ENCODE results near the gene PTPRN2. TPM values are rescaled to one million over a fixed set of nuclear protein-coding genes. Genes with fewer than 3 reads are reported as not detected.

The PTPRN2 gene
- total and polyA plus RNA-seq, 2 of the 13 experiments (the other 11 are each of a cell fraction or from before 2014, with no cell fraction given) = 2.5 to 24.2 TPM

DNA sequence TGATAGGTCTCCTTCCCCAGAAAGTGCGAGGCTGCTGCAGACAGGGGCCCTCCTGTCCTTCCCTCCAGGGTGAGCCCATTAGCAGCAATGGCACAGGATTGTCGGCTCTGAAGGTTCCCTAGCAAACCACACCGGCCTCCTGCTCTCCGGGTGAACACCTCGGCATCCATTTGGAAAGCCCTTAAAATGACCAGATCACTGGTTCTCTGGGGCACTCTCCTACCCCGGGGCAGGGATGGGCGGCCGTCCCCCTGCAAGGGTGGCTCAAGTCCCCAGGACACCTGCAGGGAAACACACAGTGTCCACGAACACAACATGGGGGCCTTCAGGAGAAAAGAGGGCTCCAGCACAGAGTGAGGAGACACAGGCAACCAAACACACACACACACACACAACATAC, 459.1 kb downstream of the PTPRN2 start (continued):
- TF ChIP-seq, protein P1, sequence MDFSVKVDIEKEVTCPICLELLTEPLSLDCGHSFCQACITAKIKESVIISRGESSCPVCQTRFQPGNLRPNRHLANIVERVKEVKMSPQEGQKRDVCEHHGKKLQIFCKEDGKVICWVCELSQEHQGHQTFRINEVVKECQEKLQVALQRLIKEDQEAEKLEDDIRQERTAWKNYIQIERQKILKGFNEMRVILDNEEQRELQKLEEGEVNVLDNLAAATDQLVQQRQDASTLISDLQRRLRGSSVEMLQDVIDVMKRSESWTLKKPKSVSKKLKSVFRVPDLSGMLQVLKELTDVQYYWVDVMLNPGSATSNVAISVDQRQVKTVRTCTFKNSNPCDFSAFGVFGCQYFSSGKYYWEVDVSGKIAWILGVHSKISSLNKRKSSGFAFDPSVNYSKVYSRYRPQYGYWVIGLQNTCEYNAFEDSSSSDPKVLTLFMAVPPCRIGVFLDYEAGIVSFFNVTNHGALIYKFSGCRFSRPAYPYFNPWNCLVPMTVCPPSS (IDR thresholded peaks at IDR 0.05) = no peak

- Histone ChIP-seq H3K27me3 (ENCODE audit: control insufficient read depth in 1 of 2, insufficient read depth in 2 of 2, low read length in 2 of 2) (no peaks in the 10 kb centered on the region), H3K9me3 (ENCODE audit: low read length) (no peaks in the 10 kb centered on the region), H3K4me1 (ENCODE audit: insufficient read depth, low read length) (no peaks in the 10 kb centered on the region), H3K79me2 (ENCODE audit: insufficient read depth, low read length) (no peaks in the 10 kb centered on the region), H3K27ac (ENCODE audit: extremely low read length, insufficient read depth, low read length) (no peak overlapping the region), H2AFZ (ENCODE audit: low read length) (no peak overlapping the region), H3K9ac (ENCODE audit: insufficient read depth, low read depth, low read length) (no peak overlapping the region), H3K36me3 (replicated peaks in 1 of 2; ENCODE audit: control insufficient read depth in 1 of 2, insufficient read depth in 2 of 2, low read length in 2 of 2) (no peaks in the 10 kb centered on the region; a peak in 1 of 5 replicates), H4K20me1 (ENCODE audit: insufficient read depth, low read length) (no peaks in the 10 kb centered on the region), H3K4me2 (ENCODE audit: low read depth, low read length) (no peak overlapping the region), H3K4me3 (replicated peaks in 1 of 3; ENCODE audit: insufficient read depth in 1 of 3, low read depth in 2 of 3, low read length in 3 of 3) (no peak overlapping the region)
- intact Hi-C loops (cut with micrococcal nuclease; ENCODE audit: unreplicated experiment) (no loop called here), in situ Hi-C loops (cut with HindIII; ENCODE audit: extremely low pct_ligation_motif_present, low pct_unique_long_range_greater_than_20kb) (no loop called here)
- ChIA-PET CTCF (ENCODE audit: low intra/inter-chr PET ratio, low total read pairs) (no interaction called here), POLR2A (no interaction called here)
- no TSS peak for BruUV-seq (replicated peaks)
- ATAC-seq (no peak), DNase-seq (ENCODE audit: low spot score) (no peak), FAIRE-seq (no peak)
- WGBS (ENCODE audit: low lambda C conversion rate) = 91% methylated on average over 14 of the region's 15 CpGs
- TF ChIP-seq ZNF143 (CRISPR knock-in tag; IDR thresholded peaks at IDR 0.05) (no peak), ZNF430 (CRISPR knock-in tag; IDR thresholded peaks at IDR 0.05) (no peak), PCBP2 (optimal IDR thresholded peaks at IDR 0.05; ENCODE audit: low read depth, low read length, poor library complexity, severe bottlenecking) (no peak), IRF9 (CRISPR knock-in tag; IDR thresholded peaks at IDR 0.05; ENCODE audit: borderline replicate concordance) (no peak), ZMYM3 (CRISPR knock-in tag; IDR thresholded peaks at IDR 0.05) (no peak), GLI4 (CRISPR knock-in tag; IDR thresholded peaks at IDR 0.05; ENCODE audit: borderline replicate concordance) (no peak), FUBP1 (CRISPR knock-in tag; IDR thresholded peaks at IDR 0.05; ENCODE audit: borderline replicate concordance) (no peak), PBX3 (CRISPR knock-in tag; IDR thresholded peaks at IDR 0.05; ENCODE audit: borderline replicate concordance) (no peak), ZNF550 (CRISPR knock-in tag; IDR thresholded peaks at IDR 0.05; ENCODE audit: borderline replicate concordance) (no peak), ZNF557 (CRISPR knock-in tag; IDR thresholded peaks at IDR 0.05) (no peak), CHD2 (IDR thresholded peaks at IDR 0.05; ENCODE audit: low read depth, low read length) (no peak), ZNF382 (CRISPR knock-in tag; IDR thresholded peaks at IDR 0.05; ENCODE audit: borderline replicate concordance) (no peak), SMAD1 (CRISPR knock-in tag; IDR thresholded peaks at IDR 0.05; ENCODE audit: borderline replicate concordance, low read depth) (no peak)
- TF ChIP-seq, protein P2, sequence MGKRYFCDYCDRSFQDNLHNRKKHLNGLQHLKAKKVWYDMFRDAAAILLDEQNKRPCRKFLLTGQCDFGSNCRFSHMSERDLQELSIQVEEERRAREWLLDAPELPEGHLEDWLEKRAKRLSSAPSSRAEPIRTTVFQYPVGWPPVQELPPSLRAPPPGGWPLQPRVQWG (CRISPR knock-in tag; IDR thresholded peaks at IDR 0.05; ENCODE audit: borderline replicate concordance, low read depth) = no peak
- TF ChIP-seq, protein P3, sequence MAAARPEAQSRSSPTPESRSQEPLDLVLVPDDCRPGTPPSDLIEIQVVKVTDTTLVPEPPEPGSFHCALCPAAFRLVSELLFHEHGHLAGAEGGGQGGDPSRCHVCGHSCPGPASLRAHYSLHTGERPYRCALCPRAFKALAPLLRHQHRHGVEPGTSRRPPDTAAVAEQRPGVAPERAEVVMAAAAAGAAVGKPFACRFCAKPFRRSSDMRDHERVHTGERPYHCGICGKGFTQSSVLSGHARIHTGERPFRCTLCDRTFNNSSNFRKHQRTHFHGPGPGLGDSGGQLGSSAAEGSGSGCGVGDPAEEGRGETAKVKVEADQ (CRISPR knock-in tag; IDR thresholded peaks at IDR 0.05; ENCODE audit: borderline replicate concordance) = no peak
Observed at GRCh38 chr7:158127241-158127640, 460.4 kb downstream of the PTPRN2 start.
